NOMO-1 (cell line): ENCODE measurements around the gene RAB29.
"Not testable (repeated sequence)": the region's sequence is repeated elsewhere in the genome, so short reads cannot be mapped to it uniquely, and the experiment has no call there.

ENCODE experiments used
- DNase-seq, 2 experiments: peaks; one replicate each; lab custom pipeline; 2025; ENCODE audit not compliant: unreplicated experiment in 2 of 2; lab: John Stamatoyannopoulos, UW

Gene RAB29, protein sequence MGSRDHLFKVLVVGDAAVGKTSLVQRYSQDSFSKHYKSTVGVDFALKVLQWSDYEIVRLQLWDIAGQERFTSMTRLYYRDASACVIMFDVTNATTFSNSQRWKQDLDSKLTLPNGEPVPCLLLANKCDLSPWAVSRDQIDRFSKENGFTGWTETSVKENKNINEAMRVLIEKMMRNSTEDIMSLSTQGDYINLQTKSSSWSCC

DNA sequence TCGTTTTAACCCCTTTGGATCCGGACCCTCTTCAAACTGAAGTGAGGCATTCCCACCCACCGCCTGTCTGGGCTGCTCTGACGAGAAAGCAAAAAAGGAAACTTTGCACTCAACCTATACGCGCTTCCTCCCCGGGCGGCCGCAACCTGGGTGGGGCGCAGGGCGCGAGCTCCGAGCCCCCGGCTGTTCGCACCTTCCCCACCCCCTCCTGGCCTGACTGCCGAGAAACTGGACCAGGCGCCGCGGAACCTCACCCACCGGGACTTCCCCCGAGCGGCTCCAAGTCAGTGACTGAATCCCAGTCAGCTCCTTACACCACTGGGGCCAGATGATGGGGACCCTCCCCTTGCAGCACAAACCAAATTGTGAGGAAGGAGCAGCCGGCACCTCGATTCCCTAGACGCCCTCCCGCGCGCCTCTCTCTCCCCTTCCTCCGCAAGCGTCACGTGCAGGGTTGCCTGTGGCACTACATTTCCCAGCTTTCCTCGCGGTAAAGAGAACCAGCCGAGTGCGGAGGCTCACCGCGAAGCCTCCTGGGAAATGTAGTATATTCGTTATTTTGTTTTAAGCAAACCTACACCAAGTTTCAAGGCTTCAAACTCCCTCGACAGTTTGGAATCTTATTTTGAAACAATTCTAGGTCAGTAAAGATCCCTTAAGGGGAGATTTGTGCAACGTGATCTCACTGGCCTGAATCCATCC lies at the start of gene RAB29:
Gene RAB29, minus strand, starts transcription at position 468 of the 702 bp plus-strand sequence. CDS start 526 bp downstream, outside the sequence.
- DNase-seq, result peak; percentile 83 to 91

DNA sequence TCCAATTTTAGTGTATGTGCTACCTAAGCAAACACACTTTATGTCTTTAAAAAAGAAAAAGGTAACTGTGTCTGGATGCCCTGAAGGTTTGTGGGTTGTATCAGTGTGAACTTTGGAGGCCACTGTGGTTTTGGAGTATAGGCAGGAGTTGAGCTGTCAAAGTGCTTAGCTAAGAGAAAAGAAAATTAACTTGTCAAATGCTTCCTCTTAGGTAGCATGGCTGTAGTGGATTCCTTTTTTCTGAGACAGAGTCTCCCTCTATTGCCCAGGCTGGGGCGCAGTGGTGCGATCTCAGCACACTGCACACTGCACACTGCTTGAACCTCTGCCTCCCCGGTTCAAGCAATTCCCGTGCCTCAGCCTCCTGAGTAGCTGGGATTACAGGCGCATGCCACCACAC lies 48.9 kb upstream of the RAB29 start:
- no peak for DNase-seq

DNA sequence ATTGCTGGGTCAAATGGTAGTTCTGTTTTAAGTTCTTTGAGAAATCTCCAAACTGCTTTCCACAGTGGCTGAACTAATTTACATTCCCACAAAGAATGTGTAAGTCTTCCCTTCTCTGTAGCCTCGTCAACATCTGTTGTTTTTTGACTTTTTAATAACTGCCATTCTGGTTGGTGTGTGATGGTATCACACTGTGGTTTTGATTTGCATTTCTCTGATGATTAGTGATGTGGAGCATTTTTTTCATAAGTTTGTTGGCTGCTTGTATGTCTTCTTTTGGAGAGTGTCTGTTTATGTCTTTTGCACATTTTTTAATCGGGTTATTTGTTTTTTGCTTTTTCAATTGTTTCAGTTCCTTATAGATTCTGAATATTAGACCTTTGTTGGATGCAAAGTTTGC lies 48.0 kb upstream of the RAB29 start:
- not testable (repeated sequence) for DNase-seq

DNA sequence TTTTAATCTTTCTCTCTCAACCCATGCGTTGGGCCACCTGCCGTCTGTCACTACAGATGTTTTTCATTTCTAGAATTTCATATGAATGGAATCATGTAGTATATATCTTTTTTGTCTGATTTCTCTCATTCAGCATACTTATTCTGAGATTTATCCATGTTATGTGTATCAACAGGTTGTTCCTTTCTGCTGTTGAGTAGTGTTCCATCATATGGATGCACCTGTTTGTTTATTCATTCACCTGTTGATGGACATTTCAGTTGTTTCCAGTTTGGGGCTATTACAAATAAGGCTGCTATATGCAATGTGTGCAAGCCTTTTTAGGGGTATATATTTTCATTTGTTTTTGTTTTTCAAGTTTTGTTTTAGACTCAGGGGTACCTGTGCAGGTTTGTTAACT lies 47.1 kb upstream of the RAB29 start:
- no peak for DNase-seq

DNA sequence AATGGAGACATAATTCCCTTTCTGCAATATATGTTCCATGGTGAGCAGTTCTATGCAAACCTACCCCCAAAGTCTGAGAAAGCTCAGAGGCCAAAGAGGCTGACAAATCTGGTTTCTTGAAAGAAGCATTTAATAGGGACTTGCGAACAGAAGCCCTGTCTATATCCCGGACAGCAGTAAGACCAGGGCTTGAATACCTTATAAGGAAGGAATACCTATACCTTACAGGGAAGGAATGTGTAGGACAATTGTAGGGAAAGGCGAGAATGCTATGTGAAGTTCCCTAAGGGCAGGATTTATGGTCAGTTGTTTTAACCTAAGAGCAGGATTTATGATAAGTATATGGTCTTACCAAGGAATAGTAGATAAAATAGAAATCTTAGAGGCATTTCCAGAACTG lies 42.7 kb upstream of the RAB29 start:
- no peak for DNase-seq

DNA sequence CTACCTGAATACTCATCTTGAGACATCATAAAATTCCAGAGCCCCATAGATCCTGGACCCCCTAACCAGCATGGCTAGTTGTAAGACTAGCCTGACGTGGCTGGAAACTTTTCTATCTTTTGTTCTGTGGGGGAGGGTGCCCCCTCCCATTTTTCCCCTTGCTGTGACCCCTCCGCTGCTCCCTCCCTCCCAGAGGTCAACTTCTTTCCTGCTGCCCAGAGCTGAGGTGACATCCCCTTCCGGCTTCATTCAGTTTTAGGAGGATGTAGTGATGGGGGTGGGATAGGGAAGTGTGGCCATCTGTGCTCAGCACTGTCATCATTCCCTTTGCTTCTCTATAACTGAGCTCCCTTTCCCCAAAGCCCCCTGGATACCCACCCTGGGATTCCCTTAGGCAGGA lies 42.1 kb upstream of the RAB29 start:
- no peak for DNase-seq

DNA sequence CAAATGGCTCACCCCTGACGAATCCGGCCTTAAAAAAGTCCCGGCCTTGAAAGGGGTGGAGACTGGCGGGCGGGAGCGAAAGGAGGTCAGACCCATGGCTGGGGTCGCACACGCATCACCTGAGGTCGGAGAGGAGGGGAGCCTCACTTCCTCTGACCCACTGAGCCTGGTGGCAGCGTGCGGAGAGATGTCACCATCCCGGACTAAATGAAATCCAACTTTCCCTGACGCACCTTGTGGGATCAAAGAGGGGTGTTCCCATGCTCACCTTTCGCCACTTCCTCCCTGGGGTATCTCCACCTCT lies 38.4 kb upstream of the RAB29 start:
- no peak for DNase-seq

DNA sequence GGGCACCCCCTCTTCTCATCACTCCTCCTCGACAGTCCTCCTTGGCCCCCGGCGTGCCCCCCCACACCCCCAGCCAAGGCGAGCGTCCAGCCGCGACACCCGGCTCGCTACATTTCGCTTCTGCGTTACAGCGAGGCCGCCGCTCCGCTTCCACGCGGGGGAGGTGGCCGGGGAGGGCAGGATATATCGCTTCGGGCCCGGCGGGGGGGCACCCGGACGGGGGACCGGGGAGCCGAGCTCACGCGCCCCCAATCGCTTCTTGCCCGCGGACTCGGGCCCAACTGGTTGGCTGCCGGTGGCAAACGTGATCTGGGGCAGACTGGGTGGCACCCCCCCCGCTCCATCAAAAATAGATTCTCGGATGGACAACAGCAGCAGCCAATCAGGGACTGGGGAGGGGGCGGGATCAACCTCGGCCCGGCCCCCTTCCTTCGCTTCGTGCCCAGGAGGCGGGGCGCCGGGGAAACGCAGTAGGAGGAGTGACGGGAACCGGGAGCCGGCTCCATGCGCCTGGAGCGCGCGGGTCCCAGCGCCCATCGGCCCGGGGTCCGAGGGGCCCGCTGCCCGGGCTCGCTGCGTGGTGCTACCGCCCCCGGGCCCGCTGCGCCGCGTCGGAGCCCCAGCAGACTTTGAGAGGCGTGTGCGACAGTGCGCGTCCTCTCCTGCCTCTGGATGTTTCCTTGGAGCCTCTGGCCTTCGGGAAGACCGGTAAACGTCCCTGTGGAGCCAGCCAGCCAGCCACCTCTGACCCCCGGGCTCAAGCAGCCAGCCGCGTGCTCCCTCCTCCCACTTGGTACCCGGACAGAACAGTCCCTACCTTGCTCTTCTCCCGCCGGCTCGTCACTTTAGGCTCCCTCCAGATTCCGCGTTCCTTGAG lies 37.8 kb upstream of the RAB29 start, which contains the start of gene SLC41A1:
Gene SLC41A1, minus strand, starts transcription at position 321 of the 877 bp plus-strand sequence. CDS start 2,757 bp downstream, outside the sequence.
- DNase-seq, result peak; percentile 86

DNA sequence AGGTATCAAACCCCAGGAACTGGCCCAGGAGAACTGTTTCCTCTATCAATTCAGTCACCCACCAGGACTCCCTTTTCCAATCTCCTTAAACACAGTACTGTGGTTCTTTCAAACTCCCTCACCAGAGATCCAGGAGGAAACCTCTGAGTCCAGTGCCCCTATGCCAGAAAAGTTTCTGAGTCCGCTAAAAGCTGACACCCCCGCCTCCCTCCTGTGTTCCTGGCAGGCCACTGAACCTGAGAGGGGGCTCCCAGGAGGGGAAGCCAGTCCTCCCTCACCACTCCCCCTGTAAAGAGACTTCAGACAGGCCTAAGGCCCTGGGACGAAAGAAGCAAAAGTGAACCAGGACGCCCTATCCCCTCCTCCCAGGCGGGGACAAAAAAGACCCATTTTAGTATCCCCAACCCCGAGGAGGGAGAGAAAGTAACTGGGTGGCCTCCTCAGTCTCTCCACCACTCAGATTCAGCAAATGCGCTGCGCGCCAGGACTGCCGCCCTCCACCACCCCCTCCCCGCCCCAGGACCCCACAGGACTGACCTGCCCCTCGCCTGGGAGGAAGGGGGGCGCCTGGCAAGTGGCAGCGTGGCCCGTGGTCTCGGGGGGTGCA lies 37.1 kb upstream of the RAB29 start:
- DNase-seq, result peak in 1 of 2 experiments; percentile 2

DNA sequence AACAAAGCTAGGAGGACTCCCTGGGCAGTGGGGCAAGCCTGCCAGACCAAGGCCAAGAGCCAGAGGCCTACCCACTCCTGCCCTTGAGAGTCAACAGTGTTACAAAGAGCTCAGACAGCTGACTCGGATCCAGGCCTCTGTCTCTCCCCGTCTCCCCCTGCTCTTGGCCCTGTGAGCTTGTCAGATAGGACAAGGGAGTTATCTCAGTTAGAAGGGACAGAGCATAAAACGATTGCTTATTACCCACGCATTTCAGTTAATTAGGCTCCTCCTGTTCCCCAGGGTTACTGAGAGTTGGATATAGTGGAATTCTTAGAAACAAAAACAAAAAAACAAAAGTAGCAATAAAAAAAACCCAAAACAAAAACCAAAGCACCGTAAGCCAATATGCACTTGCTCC lies 36.4 kb upstream of the RAB29 start:
- no peak for DNase-seq

DNA sequence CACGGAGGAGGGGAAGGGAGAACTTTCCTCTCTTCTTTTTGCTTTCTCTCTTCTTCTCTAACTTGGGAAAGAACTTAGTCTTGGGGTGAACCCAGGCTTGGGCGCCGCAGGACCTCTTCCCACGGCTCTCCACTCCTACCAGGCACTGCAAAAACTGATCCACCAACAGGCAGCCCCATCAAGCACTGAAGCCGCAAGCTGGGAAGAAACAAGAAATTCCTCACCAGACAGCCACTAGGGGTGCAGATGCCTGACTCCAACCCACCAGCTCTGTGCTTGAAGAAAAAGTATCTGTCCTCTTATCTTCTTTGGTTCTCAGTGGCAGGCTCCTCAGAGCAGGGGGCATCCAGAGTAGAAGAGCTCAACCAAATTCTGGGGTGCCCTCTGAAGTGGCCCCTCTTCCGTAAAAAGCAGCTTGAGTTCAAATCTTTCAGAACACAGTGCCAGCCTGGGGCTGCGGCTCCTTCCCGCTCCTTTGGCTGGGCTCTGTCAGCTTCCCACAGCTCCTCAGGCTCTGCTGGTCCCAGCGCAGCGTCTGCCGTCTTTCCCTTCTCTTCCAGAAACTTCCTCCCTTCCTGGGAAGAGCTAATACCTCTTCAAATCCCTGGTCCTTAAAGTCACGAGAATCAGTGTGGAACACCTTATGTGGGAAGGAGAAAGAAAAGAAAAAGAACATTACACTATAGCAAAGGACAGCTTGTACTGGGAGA lies 35.3 kb upstream of the RAB29 start:
- no peak for DNase-seq

DNA sequence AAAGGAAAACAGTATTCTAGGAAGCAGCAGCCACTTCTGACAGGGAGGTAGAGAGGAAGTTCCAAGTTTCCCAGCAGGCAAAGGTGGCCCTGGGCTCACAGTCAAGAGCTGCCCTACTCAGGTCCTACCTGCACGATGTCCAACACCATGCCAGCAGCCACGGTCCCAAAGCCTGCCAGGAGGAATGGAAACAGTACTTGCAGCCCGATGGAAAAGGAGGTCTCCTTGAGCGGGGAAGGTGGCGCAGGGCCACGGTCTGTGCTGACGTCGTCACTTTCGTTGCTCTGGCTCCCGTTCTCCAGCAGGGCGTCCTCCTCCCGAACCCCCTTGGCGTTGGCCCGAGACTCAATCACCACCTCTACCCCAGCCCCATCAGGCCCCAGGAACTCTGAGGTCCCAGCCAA lies 34.7 kb upstream of the RAB29 start:
- no peak for DNase-seq

DNA sequence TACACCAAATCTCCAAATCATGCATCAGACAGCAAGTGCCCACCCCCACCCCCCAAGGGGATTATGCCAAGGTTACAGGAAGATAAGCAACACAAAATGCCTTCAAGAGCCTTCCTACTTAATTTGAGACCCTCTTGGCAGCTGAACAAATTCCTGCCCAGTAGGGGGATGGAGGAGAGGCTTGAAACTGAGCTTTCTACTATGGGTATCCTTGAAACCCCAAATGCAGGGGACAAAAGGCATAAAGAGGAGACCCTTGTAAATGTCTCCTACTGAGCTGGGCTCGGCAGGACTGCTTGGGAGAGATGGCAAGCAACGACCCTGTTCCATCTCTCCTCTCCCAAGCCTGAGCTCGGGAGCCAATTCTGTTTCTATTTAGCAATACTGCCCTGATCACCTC lies 34.2 kb upstream of the RAB29 start:
- DNase-seq, result no peak

DNA sequence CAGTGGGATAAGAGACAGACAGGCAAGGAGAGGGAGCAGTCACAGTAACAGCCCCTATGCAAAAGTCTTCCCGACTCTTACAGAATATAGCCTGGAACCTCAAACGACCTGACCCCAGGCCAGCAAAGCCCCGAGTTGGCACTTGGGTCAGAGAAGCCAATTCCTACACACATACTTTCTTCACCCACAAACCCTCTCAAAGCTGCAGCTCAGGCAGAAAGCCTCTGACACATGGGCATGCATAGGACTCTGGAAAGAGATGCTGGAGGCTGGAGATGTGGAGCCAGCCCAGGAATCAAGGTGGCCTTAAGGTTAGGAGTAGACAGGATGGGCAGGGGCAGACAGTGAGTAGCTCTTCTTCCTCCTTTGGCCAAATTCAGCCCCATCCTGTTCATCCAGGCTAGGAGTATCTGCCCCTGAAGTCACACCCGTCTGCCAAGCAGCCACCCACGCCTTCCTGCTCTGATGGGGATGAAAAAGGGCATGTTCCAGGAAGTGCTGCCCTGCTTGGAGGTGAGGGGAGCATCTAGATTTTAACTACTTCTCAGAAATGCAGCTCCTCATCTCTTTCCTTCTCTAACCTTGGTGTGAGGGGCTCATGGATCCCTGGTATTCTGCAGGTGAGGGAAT lies 29.9 kb upstream of the RAB29 start:
- no peak for DNase-seq

DNA sequence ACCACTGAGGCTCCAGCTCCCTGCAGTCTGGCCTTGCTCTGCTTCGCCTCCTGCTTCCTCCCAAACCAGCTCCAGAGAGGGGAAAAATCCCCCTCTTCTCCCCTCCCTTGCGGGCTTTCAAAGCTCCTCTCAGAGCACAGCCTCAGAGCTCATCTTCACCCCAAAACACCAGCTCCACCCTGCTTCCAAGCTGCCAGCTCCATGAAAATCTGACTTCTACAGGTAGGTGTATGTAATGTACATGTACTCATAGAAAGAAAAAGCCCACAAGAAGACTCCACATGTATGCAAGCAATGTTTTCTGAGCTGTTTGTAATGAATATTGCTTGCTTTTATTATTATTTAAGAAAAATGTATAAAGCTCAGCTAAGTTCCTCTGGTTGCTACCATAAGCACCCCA lies 29.3 kb upstream of the RAB29 start:
- no peak for DNase-seq

DNA sequence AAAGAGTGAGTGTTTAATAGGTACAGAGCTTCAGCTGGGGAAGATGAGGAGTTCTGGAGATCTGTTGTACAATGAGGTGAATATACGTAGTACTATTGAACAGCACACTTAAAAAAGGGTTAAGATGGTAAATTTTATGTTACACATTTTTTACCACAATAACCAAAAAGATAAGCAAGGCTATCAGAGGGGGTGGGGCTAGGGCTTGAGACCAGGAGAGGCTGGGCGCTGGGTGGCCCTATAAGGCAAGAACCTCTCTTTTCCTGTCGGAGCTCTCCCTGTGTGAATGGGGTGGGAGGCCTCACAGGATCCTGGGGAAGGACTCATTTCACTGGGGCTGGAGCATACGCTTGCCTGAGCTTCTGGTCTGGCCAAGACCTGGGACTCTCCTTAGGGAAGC lies 28.7 kb upstream of the RAB29 start:
- DNase-seq, result no peak

DNA sequence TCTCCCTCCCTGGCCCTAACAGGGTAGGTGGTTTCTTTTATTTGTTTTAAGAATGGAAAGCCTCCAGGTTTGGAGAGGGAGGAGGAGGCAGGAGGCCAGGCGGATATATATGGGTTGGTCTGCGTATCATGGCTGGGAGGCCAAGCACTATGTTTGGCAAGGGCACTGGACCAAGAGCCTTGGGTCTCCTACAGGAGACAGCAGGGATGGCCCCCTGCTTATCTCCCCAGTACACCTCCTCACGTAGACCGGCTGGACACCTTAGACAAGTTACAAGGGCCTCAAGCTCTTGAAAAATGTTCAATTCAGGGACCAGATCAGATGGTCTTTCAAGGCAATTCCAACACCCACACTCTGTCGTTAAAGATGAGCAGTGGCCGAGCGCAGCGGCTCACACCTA lies 26.8 kb upstream of the RAB29 start:
- DNase-seq, result no peak

DNA sequence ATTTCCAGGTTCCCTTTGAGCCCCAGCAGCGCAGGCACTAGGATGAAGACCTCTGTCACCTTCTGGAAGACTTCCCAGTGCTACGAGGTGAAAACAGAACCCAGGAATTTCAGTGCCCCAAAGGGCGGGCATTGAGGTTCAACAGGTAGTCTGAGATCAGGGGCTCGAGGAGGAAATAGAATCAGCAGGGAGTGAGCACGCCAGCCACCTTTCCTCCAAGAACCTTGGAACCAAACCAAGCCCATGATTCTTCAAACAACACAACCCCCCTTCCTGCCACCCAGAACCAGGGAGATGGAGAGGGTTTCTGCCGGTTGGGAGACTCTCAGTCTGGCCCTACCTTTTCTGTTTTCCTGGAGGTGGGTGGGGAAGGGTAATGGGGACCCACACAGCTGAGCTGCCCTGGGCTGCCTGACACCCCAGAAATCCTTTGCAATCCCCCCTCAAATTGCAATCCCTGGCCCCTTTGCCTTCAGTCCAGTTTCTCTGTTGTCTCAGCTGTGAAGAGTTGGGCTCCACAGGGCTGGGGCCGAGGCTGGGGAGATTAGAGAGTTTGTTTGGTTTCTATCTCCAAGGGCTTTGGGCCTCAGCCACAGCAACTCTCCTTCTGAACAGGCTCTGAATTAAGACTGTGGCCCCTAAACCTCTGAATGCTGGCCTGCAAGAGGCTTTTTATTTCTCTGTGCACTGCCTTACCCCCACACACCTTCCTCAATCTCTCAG lies 25.9 kb upstream of the RAB29 start:
- DNase-seq, result no peak

DNA sequence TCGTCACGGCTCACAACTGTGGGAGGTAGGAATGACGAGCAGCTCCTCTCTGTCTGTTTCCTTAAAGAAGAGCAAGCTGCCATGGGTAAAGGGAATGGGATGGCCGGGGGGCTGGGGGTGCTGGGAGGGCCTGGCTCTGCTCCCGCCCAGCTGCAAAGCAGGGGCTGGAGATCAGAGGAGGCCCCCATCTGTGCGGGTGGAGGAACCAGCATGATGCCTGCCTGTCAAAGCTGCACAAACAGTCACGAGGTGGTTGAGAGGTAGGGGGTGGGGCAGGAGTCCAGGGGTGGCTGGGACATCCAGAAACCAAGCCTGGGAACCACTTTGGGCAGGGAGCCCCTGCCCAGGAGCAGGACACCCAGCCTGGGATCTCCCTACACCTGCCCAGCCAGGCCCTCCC lies 25.1 kb upstream of the RAB29 start:
- no peak for DNase-seq

DNA sequence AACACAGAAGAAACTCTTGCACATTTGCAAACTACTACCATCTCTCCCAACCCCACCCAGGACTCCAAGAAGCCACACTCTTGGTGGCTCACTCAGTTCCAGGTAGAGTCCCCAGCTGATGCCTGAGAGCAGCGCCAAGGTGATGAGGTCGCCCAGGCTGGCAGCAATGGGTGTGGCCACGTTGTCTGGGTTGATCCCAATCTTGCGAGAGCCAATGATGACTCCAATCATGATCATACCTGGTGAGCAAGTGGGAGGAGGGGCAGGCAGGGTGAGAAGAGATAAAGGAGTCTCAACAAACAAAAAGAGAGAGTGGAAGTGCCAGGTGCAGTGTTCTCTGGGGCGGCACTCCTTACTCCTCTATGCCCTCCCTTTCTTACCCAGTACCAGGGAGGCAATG lies 23.3 kb upstream of the RAB29 start:
- DNase-seq, result no peak
